A549 (cell line): ENCODE measurements around the gene HHLA2.

Experiments used
- BCL3 ChIP-seq: fragments of >200 bp; sonication (Bioruptor Twin); formaldehyde crosslinking; IDR thresholded peaks from 3 replicates; pipeline ENCODE4 v1.6.1; 2016
- CBX8 ChIP-seq: fragments of 200-600 bp; sonication (generic); IDR thresholded peaks from 2 replicates; pipeline ENCODE4 v1.6.1; 2016
- CEBPB ChIP-seq, 2 experiments: fragments of >200 bp in 1 of 2; sonication (Bioruptor Twin) in 1 of 2; formaldehyde crosslinking in 1 of 2; IDR thresholded peaks; 2 replicates each; pipeline ENCODE4 v1.6.1; 2012 to 2016
- CTCF ChIP-seq: fragments of >200 bp; sonication (Bioruptor Twin); formaldehyde crosslinking; IDR thresholded peaks from 3 replicates; pipeline ENCODE4 v1.5.1; 2016
- HEYL ChIP-seq: fragments of 250-450 bp; sonication (Bioruptor Pico); IDR thresholded peaks from 2 replicates; pipeline ENCODE4 v1.8.0; 2021; ENCODE audit warnings: mild to moderate bottlenecking, moderate library complexity
- RCOR1 ChIP-seq: fragments of 150-350 bp; IDR thresholded peaks from 2 replicates; pipeline ENCODE4 v1.6.1; 2014; ENCODE audit warnings: antibody characterized with exemption, low read length, low read depth
- RNF2 ChIP-seq: fragments of 200-600 bp; sonication (generic); IDR thresholded peaks from 2 replicates; pipeline ENCODE4 v1.6.1; 2016; ENCODE audit warnings: low read depth, mild to moderate bottlenecking, antibody characterized with exemption, moderate library complexity, borderline replicate concordance
- TP53 ChIP-seq: fragments of 250-450 bp; sonication (Bioruptor Pico); IDR thresholded peaks from 2 replicates; pipeline ENCODE4 v1.5.0; 2021; ENCODE audit warnings: mild to moderate bottlenecking, moderate library complexity

DNA sequence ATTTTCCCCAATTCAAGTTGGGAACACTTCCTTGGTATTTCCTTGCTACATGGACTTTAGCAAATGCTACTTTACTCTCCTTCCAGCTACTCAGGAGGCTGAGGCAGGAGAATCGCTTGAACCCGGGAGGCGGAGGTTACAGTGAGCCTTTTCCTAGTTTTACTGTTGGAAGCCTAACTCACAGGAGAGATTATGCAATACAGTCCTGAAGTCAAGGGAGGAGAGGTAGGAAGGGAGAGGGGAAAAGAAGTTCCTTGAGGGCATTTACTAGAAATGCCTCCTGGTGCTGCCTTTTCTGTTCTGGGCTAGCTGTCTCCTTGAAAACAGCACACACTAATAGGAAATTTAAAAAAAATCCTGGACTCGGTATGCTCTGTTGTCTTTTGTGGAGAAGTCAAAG, 6.2 kb downstream of the HHLA2 start:
- TF ChIP-seq BCL3 (no peak), HEYL (no peak), TP53 (CRISPR knock-in tag) (no peak), CBX8 (no peak), CTCF (no peak), RCOR1 (no peak), RNF2 (no peak), CEBPB (IDR thresholded peaks at IDR 0.05) (0 out of 4 replicates have a peak, but pooled peaks of 1 of the 2 experiments have one; percentile 8)
